Osteoblast (primary cell): ENCODE data around the gene ADAMTS5. TPM values are rescaled to one million over a fixed set of nuclear protein-coding genes. Genes with fewer than 3 reads are reported as not detected.

Experiments used
- DNase-seq: peaks from one replicate; pipeline ENCODE4 v3.0.0; 2011; ENCODE audit warnings: low spot score, mixed read lengths; ENCODE audit not compliant: insufficient read length; ENCODE audit errors: missing footprints
- H2AFZ ChIP-seq: 2 replicates; pipeline ENCODE4 v1.6.0; 2011; ENCODE audit warnings: mild to moderate bottlenecking, low read length
- H3K27ac ChIP-seq: 2 replicates; pipeline ENCODE4 v1.5.1; 2011; ENCODE audit warnings: mild to moderate bottlenecking, low read depth, low read length, moderate library complexity
- H3K27me3 ChIP-seq: 2 replicates; pipeline ENCODE4 v1.6.0; 2012; ENCODE audit warnings: mild to moderate bottlenecking, control low read depth, inconsistent platforms, low read length, moderate library complexity; ENCODE audit not compliant: insufficient read depth
- H3K36me3 ChIP-seq: 2 replicates; pipeline ENCODE4 v1.5.1; 2011; ENCODE audit warnings: mild to moderate bottlenecking, low read length, control low read depth, moderate library complexity; ENCODE audit not compliant: insufficient read depth
- H3K4me1 ChIP-seq: 2 replicates; pipeline ENCODE4 v1.5.1; 2011; ENCODE audit warnings: mild to moderate bottlenecking, low read length, control low read depth, moderate library complexity; ENCODE audit not compliant: insufficient read depth
- H3K4me2 ChIP-seq: 2 replicates; pipeline ENCODE4 v1.6.0; 2011; ENCODE audit warnings: mild to moderate bottlenecking, low read length; ENCODE audit not compliant: insufficient read depth
- H3K4me3 ChIP-seq: fragments of 200-600 bp; sonication (generic); 3 replicates; pipeline ENCODE4 v1.5.1; 2012; ENCODE audit warnings: mild to moderate bottlenecking, low read length, inconsistent platforms; ENCODE audit not compliant: insufficient read depth
- H3K79me2 ChIP-seq: 2 replicates; pipeline ENCODE4 v1.6.0; 2012; ENCODE audit warnings: mild to moderate bottlenecking, low read length, control low read depth, inconsistent platforms; ENCODE audit not compliant: insufficient read depth
- H3K9me3 ChIP-seq: 2 replicates; pipeline ENCODE4 v1.5.1; 2011; ENCODE audit warnings: low read depth, low read length, control low read depth
- H4K20me1 ChIP-seq: 2 replicates; pipeline ENCODE4 v1.6.0; 2012; ENCODE audit warnings: mild to moderate bottlenecking, low read length, control low read depth; ENCODE audit not compliant: insufficient read depth
- CTCF ChIP-seq: IDR thresholded peaks from 2 replicates; pipeline ENCODE4 v1.5.1; 2011; ENCODE audit warnings: mild to moderate bottlenecking, low read depth, low read length, moderate library complexity; ENCODE audit errors: extremely low read depth
- small RNA-seq: library from RNA; depleted of rRNA; stranded (forward); fragments of <200 nt; gene quantifications from one replicate; pipeline ENCODE3, GENCODE V24; 2012
- total RNA-seq: library from RNA; depleted of rRNA; stranded (reverse); fragments of >200 nt; gene quantifications from 2 replicates; pipeline ENCODE4 v1.2.3, GENCODE V29; 2012

Gene ADAMTS5
- total RNA-seq, 1 donor = 39.1 TPM

DNA sequence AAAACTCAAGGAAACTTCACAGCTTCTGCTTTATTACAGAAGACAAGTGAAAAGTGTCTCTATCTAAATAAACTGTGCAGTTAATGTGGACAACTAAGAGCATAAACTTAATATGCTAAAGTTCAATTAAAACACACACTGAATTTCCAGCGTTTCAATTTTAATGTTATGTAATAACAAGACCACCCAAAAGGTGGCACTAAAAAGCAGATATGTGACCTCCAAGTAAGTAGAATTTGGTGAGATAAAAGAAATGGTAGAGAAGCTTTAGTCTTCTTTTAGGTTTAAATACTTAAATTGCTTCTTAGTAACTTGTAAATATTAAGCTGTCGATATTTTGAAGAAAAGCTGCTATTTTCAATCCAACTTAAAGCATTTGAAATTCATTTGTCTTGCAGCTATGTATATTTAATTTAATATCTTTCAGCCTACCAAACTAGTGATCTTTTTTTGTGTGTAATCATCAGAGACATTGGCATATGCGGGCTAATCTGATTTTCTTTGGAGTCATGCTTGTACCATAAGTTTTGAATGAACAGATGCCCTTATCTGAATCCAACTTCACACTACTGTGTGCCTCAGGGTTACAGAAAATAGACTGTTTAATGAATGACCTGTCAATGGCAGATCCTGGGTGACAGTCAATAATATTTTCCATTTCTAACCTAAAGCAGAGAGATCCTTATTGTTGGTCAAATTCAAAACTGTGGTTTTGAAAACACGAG lies 85.2 kb downstream of the ADAMTS5 start:
- no peaks in the 10 kb centered on the region for H3K79me2 ChIP-seq
- H3K27me3 ChIP-seq = no peaks in the 10 kb centered on the region
- H3K4me2 ChIP-seq = no peak overlapping the region
- peak; percentile 61 for DNase-seq
- no peaks in the 10 kb centered on the region for H3K9me3 ChIP-seq
- H3K27ac ChIP-seq = no peak overlapping the region
- H3K4me3 ChIP-seq = no peak overlapping the region
- no peak overlapping the region for H2AFZ ChIP-seq
- peak; percentile 43 for TF ChIP-seq CTCF
- H3K4me1 ChIP-seq = no peaks in the 10 kb centered on the region
- no peaks in the 10 kb centered on the region for H3K36me3 ChIP-seq
- H4K20me1 ChIP-seq = no peaks in the 10 kb centered on the region

DNA sequence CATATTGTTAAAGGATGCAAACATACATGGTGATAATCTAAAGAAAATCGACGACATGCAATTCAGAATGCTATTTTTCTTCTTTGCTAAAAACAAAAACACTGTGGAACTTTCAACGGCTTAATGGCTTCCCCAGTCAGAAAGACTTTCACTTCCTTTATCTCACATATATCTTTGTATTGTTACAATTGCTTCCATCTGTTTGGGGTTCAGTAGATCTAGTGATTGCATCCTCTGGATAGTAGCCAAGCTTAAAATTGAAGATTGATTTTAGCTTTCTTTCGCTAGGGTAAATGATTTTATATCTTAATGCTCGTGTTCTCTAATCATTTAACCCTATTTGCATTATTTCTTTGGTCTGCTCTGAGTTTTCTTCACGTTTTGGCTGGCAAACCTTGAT lies 89.9 kb downstream of the ADAMTS5 start:
- Histone ChIP-seq H2AFZ (peak overlapping the region; percentile 11), H4K20me1 (no peaks in the 10 kb centered on the region), H3K27me3 (no peaks in the 10 kb centered on the region), H3K79me2 (no peaks in the 10 kb centered on the region), H3K9me3 (peaks cover 7% of the 10 kb centered on the region), H3K36me3 (no peaks in the 10 kb centered on the region), H3K4me1 (no peaks in the 10 kb centered on the region), H3K27ac (no peak overlapping the region), H3K4me3 (no peak overlapping the region), H3K4me2 (no peak overlapping the region)
- DNase-seq = no peak
- no peak for TF ChIP-seq CTCF

DNA sequence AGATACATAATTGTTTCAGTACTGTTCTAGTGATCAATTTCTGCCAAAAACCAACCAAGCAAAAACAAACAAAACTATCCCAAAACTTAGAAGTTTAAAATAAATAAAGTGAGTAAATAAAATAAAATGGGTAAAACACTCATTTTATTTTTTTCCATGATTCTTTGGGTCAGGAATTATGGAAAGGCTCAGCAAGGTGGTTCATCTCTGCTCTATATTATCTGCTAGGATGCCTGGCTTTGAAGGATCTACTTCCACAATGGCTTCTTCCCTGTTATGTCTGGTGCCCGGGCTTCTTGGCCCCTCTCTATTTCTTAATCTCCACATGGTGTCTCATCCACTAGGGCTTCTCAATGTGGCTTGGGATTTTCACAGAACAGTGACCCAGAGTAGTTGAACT lies 92.5 kb downstream of the ADAMTS5 start:
- H3K27ac ChIP-seq = no peak overlapping the region
- no peak for TF ChIP-seq CTCF

More for the DNA sequence above, 92.5 kb downstream of the ADAMTS5 start:
- peaks cover 7% of the 10 kb centered on the region for H3K9me3 ChIP-seq
- H3K4me1 ChIP-seq = no peaks in the 10 kb centered on the region
- DNase-seq = no peak
- H3K79me2 ChIP-seq = no peaks in the 10 kb centered on the region
- no peaks in the 10 kb centered on the region for H3K27me3 ChIP-seq
- H3K4me2 ChIP-seq = no peak overlapping the region
- H2AFZ ChIP-seq = no peak overlapping the region
- H3K4me3 ChIP-seq = no peak overlapping the region
- no peaks in the 10 kb centered on the region for H4K20me1 ChIP-seq
- no peaks in the 10 kb centered on the region for H3K36me3 ChIP-seq

Small RNAs within 50 kb of the gene (small RNA-seq; reads per million reads assigned to genes)
- not detected for gene MIR4759

Other genes with a start within 250 kb of the ADAMTS5 start
- gene ADAMTS1, start 121.7 kb downstream of the ADAMTS5 start, total RNA-seq = 182 and 243 TPM in 2 replicates